GM10266 (cell line): ENCODE measurements around the gene SENP2.
"Not testable (repeated sequence)": the region's sequence is repeated elsewhere in the genome, so short reads cannot be mapped to it uniquely, and the experiment has no call there.

ENCODE experiments used
- DNase-seq: peaks from one replicate; pipeline ENCODE4 v3.0.0; 2012; ENCODE audit errors: extremely low spot score
- CTCF ChIP-seq: IDR thresholded peaks from 2 replicates; pipeline ENCODE4 v1.5.1; 2012; ENCODE audit warnings: mild to moderate bottlenecking, low read depth; ENCODE audit not compliant: control insufficient read depth, insufficient read depth; ENCODE audit errors: missing control alignments

Gene SENP2

DNA sequence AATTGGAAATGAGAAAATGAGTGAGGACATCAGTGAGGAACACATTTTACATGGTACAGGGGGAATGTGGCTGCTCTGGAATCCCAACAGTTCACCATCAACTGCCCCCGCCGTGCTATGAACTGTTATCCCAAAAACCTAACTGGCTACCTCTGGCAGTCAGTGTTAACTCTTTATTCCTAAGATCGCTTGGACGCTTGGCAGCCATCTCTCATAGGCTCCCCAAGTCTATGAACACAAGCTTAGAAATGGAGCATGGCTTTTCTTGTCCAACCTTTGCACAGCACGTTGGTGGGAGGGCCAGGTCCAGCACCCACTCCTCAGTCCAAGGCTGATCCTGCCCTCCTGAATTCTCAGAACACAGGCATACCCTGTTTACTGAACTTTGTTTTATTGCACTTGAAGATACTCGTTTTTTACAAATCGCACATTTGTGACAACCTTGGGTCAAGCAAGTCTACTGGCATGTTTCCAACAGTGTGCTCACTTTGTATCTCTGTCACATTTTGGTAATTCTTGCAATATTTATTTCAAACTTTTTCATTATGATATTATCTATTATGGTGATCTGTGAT, 53.6 kb downstream of the SENP2 start:
- DNase-seq, result no peak
- no peak for TF ChIP-seq CTCF

- DNase-seq, result no peak
- TF ChIP-seq CTCF, result no peak
These were observed 54.2 kb downstream of the SENP2 start for GRCh38 chr3:185640308-185640707.

DNA sequence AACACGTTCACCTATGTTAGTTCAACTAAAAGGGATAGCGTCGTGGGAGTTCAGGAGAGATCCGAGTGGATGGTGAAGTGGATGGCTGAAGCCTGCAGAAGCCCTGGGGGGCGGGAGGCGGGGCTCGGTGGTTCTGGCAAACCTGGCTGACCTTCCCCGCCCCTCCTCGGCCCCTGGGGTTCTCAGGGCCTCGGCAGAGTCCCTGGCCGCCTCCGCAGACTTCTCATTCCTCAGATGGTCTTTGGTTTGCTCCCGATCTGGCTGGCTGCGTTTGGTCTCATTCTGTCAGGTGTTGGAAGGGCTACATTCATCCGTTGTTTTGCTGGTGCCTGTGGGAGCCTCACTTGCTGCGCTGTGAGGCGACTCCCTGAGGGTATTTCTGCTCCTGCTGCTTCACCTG, 59.1 kb downstream of the SENP2 start:
- DNase-seq, result not testable (repeated sequence)

DNA sequence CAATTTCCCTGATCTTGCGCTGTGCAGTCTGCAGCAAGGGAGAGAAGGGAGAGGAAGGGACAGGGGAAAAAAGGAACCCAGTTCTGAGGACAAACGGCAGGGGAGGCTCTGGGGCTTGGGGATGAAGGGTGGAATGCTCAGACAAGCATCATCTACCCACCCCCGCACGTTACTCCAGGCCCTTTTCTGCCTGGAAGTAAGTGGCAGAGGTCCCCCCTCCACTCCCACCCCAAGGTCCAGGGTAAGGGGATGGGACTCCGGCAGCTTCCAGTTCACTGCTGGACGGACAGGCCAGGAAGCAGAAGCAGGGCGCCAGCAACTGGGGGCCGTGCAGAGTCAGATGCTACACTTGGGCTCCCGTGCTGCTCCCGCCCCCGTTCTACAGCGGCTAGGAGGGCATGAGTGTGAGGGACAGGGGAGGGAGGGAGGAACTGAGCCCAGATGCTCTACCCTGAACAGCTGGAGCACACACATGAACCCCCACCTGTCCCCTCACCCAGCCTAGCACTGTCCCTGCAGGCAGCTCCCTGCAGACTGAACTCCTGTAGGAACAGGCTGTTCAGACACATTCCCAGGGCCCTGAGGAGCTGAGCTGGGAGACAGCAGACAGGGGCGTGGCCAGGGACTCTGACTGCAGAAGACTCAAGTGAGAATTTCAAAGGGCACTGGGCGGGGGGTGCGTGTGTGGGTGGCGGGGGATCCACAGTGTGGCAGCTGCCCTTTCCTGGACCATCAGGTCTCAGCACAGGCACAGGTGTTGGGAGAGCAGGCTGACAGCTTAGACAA, 59.7 kb downstream of the SENP2 start:
- DNase-seq, result no peak
- TF ChIP-seq CTCF, result no peak

GRCh38 chr3:185646382-185647133, 60.5 kb downstream of the SENP2 start:
- TF ChIP-seq CTCF, result no peak
- no peak for DNase-seq

GRCh38 chr3:185647134-185647879, 61.2 kb downstream of the SENP2 start:
- no peak for DNase-seq
- no peak for TF ChIP-seq CTCF

- no peak for DNase-seq
- TF ChIP-seq CTCF, result no peak
These were observed 61.8 kb downstream of the SENP2 start for GRCh38 chr3:185647880-185648210.
